SU-DHL-6 (cell line): ENCODE measurements around the gene MYOF.

Experiments
- CTCF ChIP-seq: fragments of 200-600 bp; sonication (generic); IDR thresholded peaks from one replicate; pipeline ENCODE4 v1.5.1; 2017; ENCODE audit warnings: antibody characterized with exemption, mild to moderate bottlenecking, low read length, moderate library complexity; ENCODE audit not compliant: insufficient read depth, poor library complexity, severe bottlenecking
- EZH2phosphoT487 ChIP-seq: fragments of 200-600 bp; sonication (generic), shearing (Covaris generic); conservative IDR thresholded peaks from 2 replicates; pipeline ENCODE4 v1.6.1; 2018; ENCODE audit warnings: mild to moderate bottlenecking, antibody characterized with exemption, low read length, moderate library complexity, mixed read lengths

GRCh38 chr10:93378997-93379730 lies 103.0 kb downstream of the MYOF start:
- TF ChIP-seq CTCF (no peak), EZH2phosphoT487 (no peak)
